Neural progenitor cell (in vitro differentiated cells): ENCODE data around the gene SLX4IP. TPM values are rescaled to one million over a fixed set of nuclear protein-coding genes. Genes with fewer than 3 reads are reported as not detected.

Experiments
- DNase-seq: peaks from one replicate; pipeline ENCODE4 v3.0.0-alpha.2; 2016; ENCODE audit warnings: low spot score
- H2AFZ ChIP-seq: fragments of 200-600 bp; sonication (generic); replicated peaks from 2 replicates; pipeline ENCODE4 v1.6.1; 2016; ENCODE audit warnings: antibody characterized with exemption
- H3F3A ChIP-seq: fragments of 200-600 bp; sonication (generic); 2 replicates; pipeline ENCODE4 v1.6.1; 2016; ENCODE audit warnings: antibody characterized with exemption, low read depth
- H3K27ac ChIP-seq: fragments of 200-600 bp; sonication (generic); 2 replicates; pipeline ENCODE4 v1.5.1; 2016; ENCODE audit warnings: mild to moderate bottlenecking
- H3K27me3 ChIP-seq: fragments of 200-600 bp; sonication (generic); 2 replicates; pipeline ENCODE4 v1.6.1; 2016; ENCODE audit warnings: mild to moderate bottlenecking, moderate library complexity
- H3K36me3 ChIP-seq: fragments of 200-600 bp; sonication (generic); 2 replicates; pipeline ENCODE4 v1.5.1; 2016
- H3K4me1 ChIP-seq: fragments of 200-600 bp; sonication (generic); 2 replicates; pipeline ENCODE4 v1.6.1; 2016; ENCODE audit warnings: mixed run types
- H3K4me2 ChIP-seq: fragments of 200-600 bp; sonication (generic); 2 replicates; pipeline ENCODE4 v1.6.1; 2016
- H3K4me3 ChIP-seq: fragments of 200-600 bp; sonication (generic); 2 replicates; pipeline ENCODE4 v1.5.1; 2016
- H3K79me2 ChIP-seq: fragments of 200-600 bp; sonication (generic); 2 replicates; pipeline ENCODE4 v1.6.1; 2016; ENCODE audit warnings: low read depth
- H3K9ac ChIP-seq: fragments of 200-600 bp; sonication (generic); 2 replicates; pipeline ENCODE4 v1.6.1; 2016
- H3K9me3 ChIP-seq: fragments of 200-600 bp; sonication (generic); 2 replicates; pipeline ENCODE4 v1.5.1; 2016; ENCODE audit warnings: low read depth
- H4K20me1 ChIP-seq: fragments of 200-600 bp; sonication (generic); 2 replicates; pipeline ENCODE4 v1.6.1; 2016; ENCODE audit warnings: low read depth
- H3K27ac Mint-ChIP-seq: 3 replicates; pipeline ENCODE4 v1.8.0; 2021; ENCODE audit warnings: mixed read lengths
- H3K27me3 Mint-ChIP-seq: 2 replicates; pipeline ENCODE4 v1.8.0; 2022; ENCODE audit warnings: low read depth, mild to moderate bottlenecking, inconsistent platforms, moderate library complexity, mixed read lengths; ENCODE audit not compliant: insufficient read depth
- H3K36me3 Mint-ChIP-seq: 3 replicates; pipeline ENCODE4 v1.8.0; 2021; ENCODE audit warnings: mixed read lengths
- H3K4me1 Mint-ChIP-seq: 3 replicates; pipeline ENCODE4 v1.8.0; 2021; ENCODE audit warnings: mixed read lengths
- H3K4me3 Mint-ChIP-seq: 3 replicates; pipeline ENCODE4 v1.8.0; 2021; ENCODE audit warnings: mild to moderate bottlenecking, moderate library complexity, mixed read lengths
- H3K9me3 Mint-ChIP-seq: 3 replicates; pipeline ENCODE4 v1.8.0; 2020; ENCODE audit warnings: mixed read lengths
- EZH2 ChIP-seq: fragments of 200-600 bp; sonication (generic); IDR thresholded peaks from 2 replicates; pipeline ENCODE4 v1.6.1; 2017; ENCODE audit warnings: antibody characterized with exemption, mild to moderate bottlenecking, moderate library complexity
- EZH2phosphoT487 ChIP-seq: fragments of 200-600 bp; sonication (generic); IDR thresholded peaks from 2 replicates; pipeline ENCODE4 v1.6.1; 2017; ENCODE audit warnings: antibody characterized with exemption
- total RNA-seq: library from RNA; depleted of rRNA; stranded (reverse); fragments of >200 nt; gene quantifications from 2 replicates; pipeline ENCODE4 v1.2.3, GENCODE V29; 2015; ENCODE audit warnings: low replicate concordance
- TF ChIP-seq, protein P1 (sequence below): fragments of 200-600 bp; sonication (generic); IDR thresholded peaks from 2 replicates; pipeline ENCODE4 v1.5.1; 2017; ENCODE audit warnings: antibody characterized with exemption, mild to moderate bottlenecking

SLX4IP gene
- total RNA-seq, 1 donor from 2014 or later: 9.5 TPM

DNA sequence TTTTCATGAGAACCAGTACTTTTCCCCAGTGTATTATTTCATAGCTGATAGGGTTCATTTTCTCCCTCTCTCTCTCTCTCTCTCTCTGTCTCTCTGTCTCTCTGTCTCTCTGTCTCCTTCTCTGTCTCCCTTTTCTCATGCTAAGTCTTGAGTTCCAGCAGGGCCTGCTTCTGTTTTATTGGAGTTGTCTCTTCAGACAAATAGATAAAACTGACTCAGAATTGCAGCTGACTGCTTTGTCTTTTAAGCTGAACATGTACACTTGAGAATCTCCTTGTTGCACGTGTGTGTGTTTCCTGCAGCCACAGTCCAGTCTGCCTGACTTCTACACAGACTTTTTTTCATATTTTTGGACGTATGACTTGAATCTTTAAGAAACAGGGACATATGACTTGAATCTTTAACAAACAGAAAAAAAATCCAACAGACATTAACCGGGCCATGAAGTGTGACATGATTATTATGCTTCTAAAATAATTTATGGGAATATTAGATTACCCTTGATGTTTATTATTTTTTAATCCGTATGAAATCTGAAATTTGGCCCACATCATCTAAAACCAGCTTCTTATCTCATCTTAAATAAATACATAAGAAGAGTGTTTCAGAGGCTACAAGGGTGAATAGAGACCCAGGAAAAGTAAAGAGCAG, 167.2 kb downstream of the SLX4IP start:
- no peaks in the 10 kb centered on the region for H3K27me3 Mint-ChIP-seq
- H3K9me3 Mint-ChIP-seq: peaks cover 3% of the 10 kb centered on the region
- H3K27ac Mint-ChIP-seq: no peak overlapping the region
- Histone ChIP-seq H3K27me3 (no peaks in the 10 kb centered on the region), H3K9ac (no peak overlapping the region), H3K9me3 (no peaks in the 10 kb centered on the region), H3K79me2 (no peaks in the 10 kb centered on the region), H2AFZ (no peak overlapping the region), H3K4me3 (no peak overlapping the region), H3K4me1 (peaks cover 34% of the 10 kb centered on the region), H3K36me3 (no peaks in the 10 kb centered on the region), H4K20me1 (no peaks in the 10 kb centered on the region), H3F3A (peaks cover 21% of the 10 kb centered on the region), H3K27ac (no peak overlapping the region), H3K4me2 (no peak overlapping the region)
- DNase-seq: no peak
- H3K36me3 Mint-ChIP-seq: peaks cover 15% of the 10 kb centered on the region
- H3K4me3 Mint-ChIP-seq: no peak overlapping the region
- TF ChIP-seq EZH2phosphoT487: no peak
- TF ChIP-seq EZH2: no peak
- TF ChIP-seq, protein P1, sequence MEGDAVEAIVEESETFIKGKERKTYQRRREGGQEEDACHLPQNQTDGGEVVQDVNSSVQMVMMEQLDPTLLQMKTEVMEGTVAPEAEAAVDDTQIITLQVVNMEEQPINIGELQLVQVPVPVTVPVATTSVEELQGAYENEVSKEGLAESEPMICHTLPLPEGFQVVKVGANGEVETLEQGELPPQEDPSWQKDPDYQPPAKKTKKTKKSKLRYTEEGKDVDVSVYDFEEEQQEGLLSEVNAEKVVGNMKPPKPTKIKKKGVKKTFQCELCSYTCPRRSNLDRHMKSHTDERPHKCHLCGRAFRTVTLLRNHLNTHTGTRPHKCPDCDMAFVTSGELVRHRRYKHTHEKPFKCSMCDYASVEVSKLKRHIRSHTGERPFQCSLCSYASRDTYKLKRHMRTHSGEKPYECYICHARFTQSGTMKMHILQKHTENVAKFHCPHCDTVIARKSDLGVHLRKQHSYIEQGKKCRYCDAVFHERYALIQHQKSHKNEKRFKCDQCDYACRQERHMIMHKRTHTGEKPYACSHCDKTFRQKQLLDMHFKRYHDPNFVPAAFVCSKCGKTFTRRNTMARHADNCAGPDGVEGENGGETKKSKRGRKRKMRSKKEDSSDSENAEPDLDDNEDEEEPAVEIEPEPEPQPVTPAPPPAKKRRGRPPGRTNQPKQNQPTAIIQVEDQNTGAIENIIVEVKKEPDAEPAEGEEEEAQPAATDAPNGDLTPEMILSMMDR: no peak
- H3K4me1 Mint-ChIP-seq: peaks cover 34% of the 10 kb centered on the region

DNA sequence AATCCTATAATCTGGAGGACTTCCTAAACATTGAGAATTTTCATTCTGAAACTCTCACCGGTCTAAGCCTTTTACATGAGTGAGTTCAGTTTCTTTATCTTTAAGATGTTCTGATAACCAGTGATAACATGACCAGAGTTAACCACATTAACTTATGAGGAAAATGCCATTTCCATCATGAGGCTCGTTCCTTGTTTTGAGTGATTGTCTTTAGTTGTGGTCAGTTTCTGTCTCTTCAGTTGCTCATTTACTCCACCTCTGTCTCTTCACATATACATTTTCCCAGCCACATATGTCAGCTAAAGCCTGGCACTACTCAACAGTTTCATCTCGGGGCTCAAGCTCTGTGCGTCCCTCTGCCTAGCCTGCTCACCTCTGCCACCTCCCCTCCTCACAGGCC, 168.3 kb downstream of the SLX4IP start:
- H3F3A ChIP-seq: peaks cover 21% of the 10 kb centered on the region
- no peak overlapping the region for H2AFZ ChIP-seq
- H3K4me2 ChIP-seq: no peak overlapping the region
- peak overlapping the region; percentile 84 for H3K27ac Mint-ChIP-seq
- H3K36me3 ChIP-seq: no peaks in the 10 kb centered on the region
- H3K79me2 ChIP-seq: no peaks in the 10 kb centered on the region
- H3K4me1 Mint-ChIP-seq: peaks cover 37% of the 10 kb centered on the region
- DNase-seq: no peak
- H3K4me1 ChIP-seq: peaks cover 34% of the 10 kb centered on the region
- H3K4me3 Mint-ChIP-seq: no peak overlapping the region
- no peaks in the 10 kb centered on the region for H4K20me1 ChIP-seq
- no peak overlapping the region for H3K4me3 ChIP-seq
- peaks cover 19% of the 10 kb centered on the region for H3K36me3 Mint-ChIP-seq
- no peak overlapping the region for H3K9ac ChIP-seq
- no peak for TF ChIP-seq EZH2
- TF ChIP-seq EZH2phosphoT487: no peak
- TF ChIP-seq, protein P1: no peak
- H3K27me3 Mint-ChIP-seq: peaks cover 4% of the 10 kb centered on the region
- H3K9me3 Mint-ChIP-seq: peaks cover 3% of the 10 kb centered on the region
- no peaks in the 10 kb centered on the region for H3K27me3 ChIP-seq
- H3K27ac ChIP-seq: no peak overlapping the region
- no peaks in the 10 kb centered on the region for H3K9me3 ChIP-seq

DNA sequence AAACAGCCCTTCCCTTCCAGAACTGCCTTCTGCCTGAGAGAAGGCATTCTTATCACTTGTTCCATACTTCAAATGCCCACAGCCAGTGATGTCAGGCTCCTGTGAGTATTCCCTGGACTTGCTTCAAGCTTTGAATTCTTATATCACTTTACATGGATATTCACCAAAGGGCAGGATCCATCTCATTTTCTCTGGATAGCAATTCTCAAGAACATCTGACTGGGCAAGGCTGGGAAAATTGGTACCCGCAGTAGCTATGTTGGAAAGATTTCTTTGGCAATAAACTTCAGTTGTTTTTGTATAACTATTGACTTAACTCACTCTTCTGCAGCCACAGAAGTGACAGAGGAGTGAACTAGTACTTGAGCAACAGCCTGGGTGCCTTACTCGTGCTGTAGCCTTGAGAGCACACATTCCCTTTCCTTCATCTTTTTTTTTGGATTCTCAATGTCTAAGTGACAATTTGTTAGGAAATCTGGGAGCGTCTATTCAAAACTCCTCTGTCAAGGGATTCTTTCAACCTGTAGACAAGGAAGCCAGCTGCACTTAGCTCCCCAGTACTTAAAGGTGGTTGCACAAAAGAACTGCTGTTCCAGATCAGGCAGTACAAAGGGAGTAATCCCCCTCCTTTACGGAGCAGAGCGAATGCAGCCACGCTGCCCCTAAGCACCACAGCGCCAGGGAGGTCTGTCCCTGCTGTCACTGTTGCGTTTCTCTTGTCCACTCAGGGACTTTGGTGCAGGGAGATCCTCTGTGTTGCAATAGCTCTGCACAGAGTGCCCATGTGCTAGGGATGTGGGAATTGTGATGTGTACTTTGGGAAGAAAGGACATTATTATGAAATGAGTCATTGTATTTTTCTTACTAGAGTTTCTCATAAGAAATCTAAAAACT, 169.1 kb downstream of the SLX4IP start:
- Histone ChIP-seq H2AFZ (no peak overlapping the region), H3K27ac (peak overlapping the region; percentile 60), H3K9me3 (no peaks in the 10 kb centered on the region), H3K79me2 (no peaks in the 10 kb centered on the region), H3K36me3 (no peaks in the 10 kb centered on the region), H4K20me1 (no peaks in the 10 kb centered on the region), H3K27me3 (no peaks in the 10 kb centered on the region), H3K4me1 (peaks cover 34% of the 10 kb centered on the region), H3K4me3 (peak overlapping the region; percentile 6), H3K4me2 (peak overlapping the region; percentile 61), H3K9ac (no peak overlapping the region), H3F3A (peaks cover 21% of the 10 kb centered on the region)
- H3K4me3 Mint-ChIP-seq: peak overlapping the region; percentile 31
- H3K27me3 Mint-ChIP-seq: peaks cover 5% of the 10 kb centered on the region
- H3K27ac Mint-ChIP-seq: peak overlapping the region; percentile 89
- peak; percentile 91 for DNase-seq
- H3K4me1 Mint-ChIP-seq: peaks cover 37% of the 10 kb centered on the region
- H3K9me3 Mint-ChIP-seq: peaks cover 5% of the 10 kb centered on the region
- TF ChIP-seq EZH2phosphoT487 (no peak), EZH2 (no peak)
- TF ChIP-seq, protein P1: no peak
- H3K36me3 Mint-ChIP-seq: peaks cover 20% of the 10 kb centered on the region
